Psoas muscle (tissue), 8 donors: Measurements from ENCODE around the gene ISLR. TPM values are rescaled to one million over a fixed set of nuclear protein-coding genes. Genes with fewer than 3 reads are reported as not detected.

Experiments used
- ATAC-seq, 4 donors: fragments of 200-7000 bp; cut with Tn5 transposase; one replicate each; pipeline ENCODE4 v1.9.1; 2020; ENCODE audit warnings: moderate library complexity in 3 of 4, mild to moderate bottlenecking in 2 of 4
- DNase-seq, 2 donors: peaks; one replicate each; pipeline ENCODE4 v3.0.0-alpha.2; 2020
- H3K27ac ChIP-seq: fragments of 200-600 bp; one replicate; pipeline ENCODE4 v1.8.0; 2022
- H3K27me3 ChIP-seq, 3 donors: fragments of 200-600 bp in 1 of 3; one replicate each; pipeline versions ENCODE4 v1.6.1 to v1.8.0; 2013 to 2022; ENCODE audit warnings: low read length in 2 of 3, mild to moderate bottlenecking in 2 of 3, moderate library complexity in 1 of 3; ENCODE audit not compliant: insufficient read depth in 3 of 3
- H3K36me3 ChIP-seq, 2 donors: fragments of 200-600 bp in 1 of 2; one replicate each; pipeline versions ENCODE4 v1.6.1 to v1.8.0; 2013 to 2022; ENCODE audit warnings: low read depth in 1 of 2, mild to moderate bottlenecking in 1 of 2, moderate library complexity in 1 of 2; ENCODE audit not compliant: insufficient read depth in 1 of 2
- H3K4me1 ChIP-seq: fragments of 200-600 bp; one replicate; pipeline ENCODE4 v1.8.0; 2022
- H3K4me3 ChIP-seq: fragments of 200-600 bp; one replicate; pipeline ENCODE4 v1.8.0; 2022; ENCODE audit warnings: mild to moderate bottlenecking
- H3K9me3 ChIP-seq: fragments of 200-600 bp; one replicate; pipeline ENCODE4 v1.8.0; 2022
- WGBS, 3 donors: extraction: QIAGEN DNeasy Blood & Tissue Kit; methylation state at CpG; one replicate each; pipeline versions ENCODE4 v1.1.6 to v1.1.7; 2013; 5-methylcytosine and 5-hydroxymethylcytosine counted together
- intact Hi-C, 2 donors: fragments of 100-400 bp; cut with DNase I; formaldehyde crosslinking; loops; one replicate each; pipeline versions ENCODE4 v1.11.0 to v1.14.2; 2022
- polyA plus RNA-seq, 3 donors: library from polyadenylated mRNA; stranded (reverse); fragments of 200-250 nt; gene quantifications; one replicate each; pipeline ENCODE4 v1.2.3, GENCODE V29; 2013
- total RNA-seq, 4 donors: library from RNA; stranded (reverse); fragmentation: NEBNext Ultra II Directional in 2 of 4; extraction: Animal tissue kit (Norgen Biotek cat#: 25700) in 2 of 4; gene quantifications; one replicate each; pipeline versions ENCODE4 v1.2.1 to v1.2.4, GENCODE V29; 2021 to 2023
- TF ChIP-seq, protein P1 (sequence below): fragments of 200-600 bp; IDR thresholded peaks from one replicate; pipeline ENCODE4 v1.8.0; 2022; ENCODE audit warnings: antibody characterized with exemption
- donor health status: healthy with polysubstance abuse.
- donor health status: DM: no; HTN: no; CAD: no; lungs with moderate emphysema.
- donor health status: Bipolar disorder and iron deficiency.
- donor health status: healthy.
- donor health status: DM: yes; HTN: yes; CAD: no.
- donor health status: DM: no; HTN: no; CAD: no.
- donor health status: DM: no; HTN: no; CAD: no.
- donor health status: DM: yes; HTN: yes; CAD: no.

The ISLR gene
- total and polyA plus RNA-seq, 7 donors = 2.6 to 18.0 (median 4.1) TPM

DNA sequence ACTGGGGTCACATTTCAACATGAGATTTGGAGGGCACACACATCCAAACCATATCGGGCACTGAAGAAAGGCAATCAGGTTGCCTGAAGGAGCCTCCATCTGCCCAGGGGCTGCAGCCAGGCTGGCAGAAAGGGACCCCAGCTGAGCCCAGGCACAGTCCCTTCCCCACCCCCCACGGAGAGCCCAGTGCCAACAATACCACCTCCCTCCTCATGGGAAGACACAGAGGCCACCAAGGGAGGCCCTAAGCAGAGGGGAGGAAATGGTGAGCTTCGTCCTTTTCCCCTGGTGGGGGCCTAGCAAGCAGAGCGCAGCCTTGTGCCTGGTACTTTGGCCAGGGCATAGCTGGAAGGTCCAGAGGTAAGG, 32.1 kb downstream of the ISLR start:
- Histone ChIP-seq H3K4me1 (no peaks in the 10 kb centered on the region), H3K9me3 (no peaks in the 10 kb centered on the region), H3K27me3 (peaks cover 0 to 11% (median 1%) of the 10 kb centered on the region in 3 donors), H3K27ac (no peak overlapping the region), H3K36me3 (no peaks in the 10 kb centered on the region), H3K4me3 (no peak overlapping the region)
- 83 to 90% (median 88%) methylated on average over 4 of the region's 4 CpGs for WGBS, 3 donors
- ATAC-seq (no peak), DNase-seq (no peak)
- intact Hi-C loops = no loop called here
- TF ChIP-seq, protein P1, sequence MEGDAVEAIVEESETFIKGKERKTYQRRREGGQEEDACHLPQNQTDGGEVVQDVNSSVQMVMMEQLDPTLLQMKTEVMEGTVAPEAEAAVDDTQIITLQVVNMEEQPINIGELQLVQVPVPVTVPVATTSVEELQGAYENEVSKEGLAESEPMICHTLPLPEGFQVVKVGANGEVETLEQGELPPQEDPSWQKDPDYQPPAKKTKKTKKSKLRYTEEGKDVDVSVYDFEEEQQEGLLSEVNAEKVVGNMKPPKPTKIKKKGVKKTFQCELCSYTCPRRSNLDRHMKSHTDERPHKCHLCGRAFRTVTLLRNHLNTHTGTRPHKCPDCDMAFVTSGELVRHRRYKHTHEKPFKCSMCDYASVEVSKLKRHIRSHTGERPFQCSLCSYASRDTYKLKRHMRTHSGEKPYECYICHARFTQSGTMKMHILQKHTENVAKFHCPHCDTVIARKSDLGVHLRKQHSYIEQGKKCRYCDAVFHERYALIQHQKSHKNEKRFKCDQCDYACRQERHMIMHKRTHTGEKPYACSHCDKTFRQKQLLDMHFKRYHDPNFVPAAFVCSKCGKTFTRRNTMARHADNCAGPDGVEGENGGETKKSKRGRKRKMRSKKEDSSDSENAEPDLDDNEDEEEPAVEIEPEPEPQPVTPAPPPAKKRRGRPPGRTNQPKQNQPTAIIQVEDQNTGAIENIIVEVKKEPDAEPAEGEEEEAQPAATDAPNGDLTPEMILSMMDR = no peak

- DNase-seq (no peak), ATAC-seq (no peak)
- H3K4me1 ChIP-seq = no peaks in the 10 kb centered on the region
- H3K27me3 ChIP-seq = peaks cover 0 to 8% (median 1%) of the 10 kb centered on the region in 3 donors
- TF ChIP-seq, protein P1 = no peak
- intact Hi-C loops = no loop called here
- no peaks in the 10 kb centered on the region for H3K9me3 ChIP-seq
- no peaks in the 10 kb centered on the region for H3K36me3 ChIP-seq
- 27 to 40% (median 30%) methylated on average over 6 of the region's 6 CpGs for WGBS, 3 donors
- no peak overlapping the region for H3K4me3 ChIP-seq
- H3K27ac ChIP-seq = no peak overlapping the region
These were observed 33.3 kb downstream of the ISLR start for GRCh38 chr15:74206801-74207281.

- H3K4me3 ChIP-seq = no peak overlapping the region
- peaks cover 0 to 1% (median 0%) of the 10 kb centered on the region in 3 donors for H3K27me3 ChIP-seq
- H3K9me3 ChIP-seq = no peaks in the 10 kb centered on the region
- TF ChIP-seq, protein P1 = no peak
- intact Hi-C loops = no loop called here
- ATAC-seq (no peak), DNase-seq (no peak)
- no peaks in the 10 kb centered on the region for H3K4me1 ChIP-seq
- H3K36me3 ChIP-seq = no peaks in the 10 kb centered on the region
- 61 to 70% (median 67%) methylated on average over 16 of the region's 16 CpGs for WGBS, 3 donors
- no peak overlapping the region for H3K27ac ChIP-seq
These were observed 34.3 kb downstream of the ISLR start for GRCh38 chr15:74207652-74208440.

- intact Hi-C loops = no loop called here
- no peaks in the 10 kb centered on the region for H3K4me1 ChIP-seq
- ATAC-seq = no peak
- H3K36me3 ChIP-seq = no peaks in the 10 kb centered on the region
- no peaks in the 10 kb centered on the region for H3K9me3 ChIP-seq
- H3K4me3 ChIP-seq = no peak overlapping the region
- TF ChIP-seq, protein P1 = no peak
- no peak for DNase-seq
- WGBS, 3 donors = 60 to 71% (median 61%) methylated on average over 6 of the region's 6 CpGs
- no peak overlapping the region for H3K27ac ChIP-seq
- no peaks in the 10 kb centered on the region for H3K27me3 ChIP-seq
These were observed 35.0 kb downstream of the ISLR start for GRCh38 chr15:74208496-74208895.
